Esophagus muscularis mucosa (tissue), 3 donors: Measurements from ENCODE around the gene TFCP2.

Source experiments
- CTCF ChIP-seq, 3 experiments: fragments of 200-600 bp in 2 of 3; fragments of 450-650 bp in 1 of 3; sonication (generic) in 2 of 3; IDR thresholded peaks; one replicate each; pipeline ENCODE4 v1.5.1; 2017 to 2019; ENCODE audit warnings: antibody characterized with exemption in 3 of 3, mild to moderate bottlenecking in 2 of 3, moderate library complexity in 1 of 3
- POLR2AphosphoS5 ChIP-seq, 2 donors: sonication (generic); formaldehyde crosslinking; IDR thresholded peaks; one replicate each; pipeline ENCODE4 v1.6.1; 2017; ENCODE audit warnings: antibody characterized with exemption in 2 of 2

GRCh38 chr12:51210690-51211395 lies 37.9 kb upstream of the TFCP2 start:
- TF ChIP-seq CTCF (IDR thresholded peaks at IDR 0.05) = no peak
- no peak for TF ChIP-seq POLR2AphosphoS5 (IDR thresholded peaks at IDR 0.05)
